Osteoblast (primary cell): ENCODE data around the gene VASH1. TPM values are rescaled to one million over a fixed set of nuclear protein-coding genes. Genes with fewer than 3 reads are reported as not detected.

Experiments
- DNase-seq: peaks from one replicate; pipeline ENCODE4 v3.0.0; 2011; ENCODE audit warnings: low spot score, mixed read lengths; ENCODE audit not compliant: insufficient read length; ENCODE audit errors: missing footprints
- H2AFZ ChIP-seq: 2 replicates; pipeline ENCODE4 v1.6.0; 2011; ENCODE audit warnings: mild to moderate bottlenecking, low read length
- H3K27ac ChIP-seq: 2 replicates; pipeline ENCODE4 v1.5.1; 2011; ENCODE audit warnings: mild to moderate bottlenecking, low read depth, low read length, moderate library complexity
- H3K27me3 ChIP-seq: 2 replicates; pipeline ENCODE4 v1.6.0; 2012; ENCODE audit warnings: mild to moderate bottlenecking, control low read depth, inconsistent platforms, low read length, moderate library complexity; ENCODE audit not compliant: insufficient read depth
- H3K36me3 ChIP-seq: 2 replicates; pipeline ENCODE4 v1.5.1; 2011; ENCODE audit warnings: mild to moderate bottlenecking, low read length, control low read depth, moderate library complexity; ENCODE audit not compliant: insufficient read depth
- H3K4me1 ChIP-seq: 2 replicates; pipeline ENCODE4 v1.5.1; 2011; ENCODE audit warnings: mild to moderate bottlenecking, low read length, control low read depth, moderate library complexity; ENCODE audit not compliant: insufficient read depth
- H3K4me2 ChIP-seq: 2 replicates; pipeline ENCODE4 v1.6.0; 2011; ENCODE audit warnings: mild to moderate bottlenecking, low read length; ENCODE audit not compliant: insufficient read depth
- H3K4me3 ChIP-seq: fragments of 200-600 bp; sonication (generic); 3 replicates; pipeline ENCODE4 v1.5.1; 2012; ENCODE audit warnings: mild to moderate bottlenecking, low read length, inconsistent platforms; ENCODE audit not compliant: insufficient read depth
- H3K79me2 ChIP-seq: 2 replicates; pipeline ENCODE4 v1.6.0; 2012; ENCODE audit warnings: mild to moderate bottlenecking, low read length, control low read depth, inconsistent platforms; ENCODE audit not compliant: insufficient read depth
- H3K9me3 ChIP-seq: 2 replicates; pipeline ENCODE4 v1.5.1; 2011; ENCODE audit warnings: low read depth, low read length, control low read depth
- H4K20me1 ChIP-seq: 2 replicates; pipeline ENCODE4 v1.6.0; 2012; ENCODE audit warnings: mild to moderate bottlenecking, low read length, control low read depth; ENCODE audit not compliant: insufficient read depth
- CTCF ChIP-seq: IDR thresholded peaks from 2 replicates; pipeline ENCODE4 v1.5.1; 2011; ENCODE audit warnings: mild to moderate bottlenecking, low read depth, low read length, moderate library complexity; ENCODE audit errors: extremely low read depth
- total RNA-seq: library from RNA; depleted of rRNA; stranded (reverse); fragments of >200 nt; gene quantifications from 2 replicates; pipeline ENCODE4 v1.2.3, GENCODE V29; 2012

The VASH1 gene
- total RNA-seq, 1 donor = 4.0 TPM

- Histone ChIP-seq H3K9me3 (no peaks in the 10 kb centered on the region), H3K4me1 (no peaks in the 10 kb centered on the region), H3K4me3 (no peak overlapping the region), H2AFZ (no peak overlapping the region), H3K27me3 (peaks cover 4% of the 10 kb centered on the region), H3K27ac (no peak overlapping the region), H3K4me2 (no peak overlapping the region), H4K20me1 (no peaks in the 10 kb centered on the region), H3K36me3 (no peaks in the 10 kb centered on the region), H3K79me2 (no peaks in the 10 kb centered on the region)
- DNase-seq = no peak
- no peak for TF ChIP-seq CTCF
Observed at GRCh38 chr14:76829013-76829365, 67.7 kb downstream of the VASH1 start.

DNA sequence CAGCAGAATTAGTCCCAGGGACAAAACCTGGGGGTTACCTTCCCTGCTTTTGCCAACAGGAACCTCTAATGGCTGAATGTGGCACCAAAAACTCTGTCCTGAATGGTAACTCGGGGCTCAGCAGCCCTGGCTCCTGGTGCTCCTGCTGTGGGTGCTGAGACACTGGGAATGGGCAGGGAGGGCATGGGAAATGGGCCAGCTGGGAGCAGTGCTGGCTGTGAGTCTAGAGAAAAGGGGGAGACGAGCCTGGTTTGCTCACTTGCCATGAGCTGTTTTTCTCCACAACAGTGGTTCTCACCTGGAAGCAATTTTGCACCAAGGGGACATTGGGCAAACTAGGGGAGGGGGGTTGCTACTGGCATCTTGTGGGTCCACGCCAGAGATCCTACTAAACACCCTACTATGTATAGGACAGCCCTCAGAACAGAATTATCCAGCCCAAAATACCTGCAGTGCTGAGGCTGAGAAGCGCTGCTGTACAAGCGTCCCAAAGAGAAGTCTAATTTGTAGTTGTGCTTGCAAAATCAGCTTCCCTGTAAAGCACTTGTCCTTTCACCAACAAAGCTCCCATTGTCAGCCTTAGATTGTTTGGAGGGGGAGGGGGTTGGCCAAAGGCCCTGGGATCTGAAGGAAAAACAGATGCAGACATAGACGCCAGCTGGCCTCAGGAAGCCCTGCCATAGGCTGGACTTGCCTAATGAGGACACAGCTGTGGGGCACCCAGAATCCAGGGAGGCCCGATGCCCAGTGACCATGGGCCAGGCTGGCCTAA, 68.6 kb downstream of the VASH1 start:
- H3K4me2 ChIP-seq = no peak overlapping the region
- TF ChIP-seq CTCF = no peak

GRCh38 chr14:76830556-76830955, 69.3 kb downstream of the VASH1 start:
- H3K79me2 ChIP-seq = no peaks in the 10 kb centered on the region
- DNase-seq = no peak
- H3K9me3 ChIP-seq = no peaks in the 10 kb centered on the region
- H4K20me1 ChIP-seq = no peaks in the 10 kb centered on the region
- H3K4me1 ChIP-seq = no peaks in the 10 kb centered on the region
- no peak overlapping the region for H3K4me3 ChIP-seq
- no peak for TF ChIP-seq CTCF
- H2AFZ ChIP-seq = no peak overlapping the region
- H3K4me2 ChIP-seq = no peak overlapping the region
- H3K27ac ChIP-seq = no peak overlapping the region
- H3K36me3 ChIP-seq = no peaks in the 10 kb centered on the region
- H3K27me3 ChIP-seq = peaks cover 6% of the 10 kb centered on the region

More for the DNA sequence above, 68.6 kb downstream of the VASH1 start:
- no peak overlapping the region for H3K27ac ChIP-seq
- H3K36me3 ChIP-seq = no peaks in the 10 kb centered on the region
- no peak for DNase-seq
- no peaks in the 10 kb centered on the region for H4K20me1 ChIP-seq
- peaks cover 6% of the 10 kb centered on the region for H3K27me3 ChIP-seq
- no peaks in the 10 kb centered on the region for H3K79me2 ChIP-seq
- H3K4me3 ChIP-seq = no peak overlapping the region
- no peak overlapping the region for H2AFZ ChIP-seq
- no peaks in the 10 kb centered on the region for H3K4me1 ChIP-seq
- H3K9me3 ChIP-seq = no peaks in the 10 kb centered on the region

DNA sequence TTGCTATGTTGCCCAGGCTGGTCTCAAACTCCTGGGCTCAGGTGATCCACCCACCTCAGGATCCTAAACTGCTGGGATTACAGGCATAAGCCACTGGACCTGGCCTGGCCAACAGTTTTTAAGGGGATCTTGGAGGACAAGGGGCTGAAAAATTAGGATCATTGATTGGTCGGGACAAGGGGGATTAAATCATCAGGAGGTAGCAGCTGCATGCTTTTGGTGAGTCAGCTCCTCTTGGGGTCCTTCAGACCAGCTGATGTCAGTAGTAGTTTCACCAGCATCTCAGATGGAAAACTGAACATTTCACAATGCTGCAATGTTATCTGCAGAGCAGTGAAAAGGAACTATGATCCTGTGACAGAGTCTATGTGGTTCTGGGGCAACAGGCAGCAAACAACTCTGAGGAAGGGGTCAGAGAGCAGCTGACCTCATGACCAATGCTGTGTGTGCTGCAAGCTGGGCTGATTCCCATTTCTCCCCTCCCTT, 71.3 kb downstream of the VASH1 start:
- TF ChIP-seq CTCF = no peak
- H3K4me3 ChIP-seq = no peak overlapping the region
- no peak for DNase-seq

More for the DNA sequence above, 71.3 kb downstream of the VASH1 start:
- Histone ChIP-seq H3K9me3 (no peaks in the 10 kb centered on the region), H3K79me2 (no peaks in the 10 kb centered on the region), H2AFZ (no peak overlapping the region), H4K20me1 (no peaks in the 10 kb centered on the region), H3K4me2 (no peak overlapping the region), H3K36me3 (no peaks in the 10 kb centered on the region), H3K27ac (no peak overlapping the region), H3K4me1 (no peaks in the 10 kb centered on the region), H3K27me3 (peaks cover 12% of the 10 kb centered on the region)

Other genes with a start within 250 kb of the VASH1 start
- 8.3 and 9.7 TPM in 2 replicates for gene ANGEL1, start 51.4 kb downstream of the VASH1 start, total RNA-seq
- not detected in 2 replicates for gene LRRC74A, start 64.9 kb downstream of the VASH1 start, total RNA-seq